Esophagus mucosa (tissue), 1 donor: ENCODE measurements around the gene AKR1B1. TPM values are rescaled to one million over a fixed set of nuclear protein-coding genes. Genes with fewer than 3 reads are reported as not detected.

Source experiments
- ATAC-seq: fragments of 200-7000 bp; cut with Tn5 transposase; one replicate; pipeline ENCODE4 v1.9.1; 2020
- total RNA-seq: library from RNA; stranded (reverse); gene quantifications from one replicate; pipeline ENCODE4 v1.2.4, GENCODE V29; 2023
- donor health status: DM: yes; HTN: yes; CAD: no.

Gene AKR1B1
- total RNA-seq, 1 donor from 2014 or later, result 28.5 TPM

GRCh38 chr7:134444198-134444960, 14.5 kb downstream of the AKR1B1 start:
- ATAC-seq, result peak; percentile 57

- peak; percentile 43 for ATAC-seq
Observed at GRCh38 chr7:134443396-134444070, 15.4 kb downstream of the AKR1B1 start.

DNA sequence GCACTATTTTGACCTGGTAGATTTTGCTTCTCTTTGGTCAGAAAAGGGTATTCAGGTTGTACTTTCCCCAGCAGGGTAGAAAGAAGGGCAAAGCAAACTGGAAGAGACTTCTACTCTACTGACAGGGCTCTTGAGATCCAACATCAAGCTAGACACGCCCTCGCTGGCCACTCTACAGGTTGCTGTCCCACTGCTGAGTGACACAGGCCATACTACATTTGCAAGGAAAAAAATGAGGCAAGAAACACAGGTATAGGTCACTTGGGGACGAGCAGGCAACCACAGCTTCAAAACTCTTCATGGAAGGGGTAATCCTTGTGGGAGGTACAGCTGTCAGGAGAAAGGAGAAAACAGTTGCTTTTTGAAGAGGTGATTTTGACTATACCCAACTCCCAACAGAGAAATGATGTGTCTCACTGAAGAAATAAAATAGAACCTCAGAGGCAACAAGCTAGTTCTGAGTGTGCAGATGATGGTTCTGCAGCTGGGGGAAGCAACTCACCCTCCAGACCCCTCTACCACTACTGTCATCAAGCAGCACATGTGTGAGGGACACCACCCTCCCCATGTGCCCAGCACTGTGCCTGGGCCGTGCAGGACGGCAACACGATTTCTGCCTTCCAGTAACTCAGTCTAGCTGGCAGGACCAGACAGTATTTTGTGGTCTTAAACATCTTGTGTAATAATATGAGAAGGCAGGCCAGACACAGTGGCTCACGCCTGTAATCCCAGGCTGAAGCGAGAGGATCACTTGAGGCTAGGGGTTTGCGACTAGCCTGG, 16.3 kb downstream of the AKR1B1 start:
- ATAC-seq, result no peak

DNA sequence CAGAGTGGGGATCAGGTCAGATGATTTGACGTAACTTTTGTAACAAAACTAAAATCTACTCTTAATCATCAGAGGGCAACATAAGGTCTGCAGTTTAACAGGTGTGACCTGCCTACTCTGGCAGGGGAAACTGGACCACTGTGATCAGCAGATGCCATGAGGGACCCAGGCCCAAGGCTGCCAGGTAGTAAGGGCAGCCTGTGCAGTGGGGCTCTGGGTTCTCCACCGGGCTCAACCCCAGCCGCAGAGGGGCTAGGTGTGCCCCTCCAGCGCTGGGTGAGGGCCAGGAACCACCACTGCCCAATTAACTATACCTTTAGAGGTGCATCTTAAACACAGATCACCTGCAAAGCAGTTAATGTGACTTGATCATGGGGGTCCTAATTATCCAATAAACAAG, 17.6 kb downstream of the AKR1B1 start:
- no peak for ATAC-seq

GRCh38 chr7:134440476-134440875, 18.4 kb downstream of the AKR1B1 start:
- no peak for ATAC-seq

DNA sequence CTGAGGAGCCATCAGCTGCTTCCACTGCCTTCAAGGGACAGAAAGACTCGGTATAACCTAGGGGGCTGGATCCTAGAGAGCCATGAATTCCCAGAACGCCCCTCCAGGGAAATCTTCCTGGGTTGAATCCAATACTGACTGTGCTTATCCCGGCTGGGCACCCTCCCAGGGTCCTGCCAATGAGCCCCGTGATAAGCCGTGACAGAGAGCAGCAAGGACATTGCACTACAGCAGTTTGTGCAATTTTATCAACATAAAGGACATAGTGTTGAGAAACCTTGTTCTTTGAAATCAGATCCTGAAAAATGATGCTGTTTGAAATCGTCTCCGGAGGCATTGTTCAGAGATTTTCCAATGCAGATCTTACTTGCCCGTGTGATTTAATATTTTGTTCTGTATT, 18.8 kb downstream of the AKR1B1 start:
- ATAC-seq, result no peak

DNA sequence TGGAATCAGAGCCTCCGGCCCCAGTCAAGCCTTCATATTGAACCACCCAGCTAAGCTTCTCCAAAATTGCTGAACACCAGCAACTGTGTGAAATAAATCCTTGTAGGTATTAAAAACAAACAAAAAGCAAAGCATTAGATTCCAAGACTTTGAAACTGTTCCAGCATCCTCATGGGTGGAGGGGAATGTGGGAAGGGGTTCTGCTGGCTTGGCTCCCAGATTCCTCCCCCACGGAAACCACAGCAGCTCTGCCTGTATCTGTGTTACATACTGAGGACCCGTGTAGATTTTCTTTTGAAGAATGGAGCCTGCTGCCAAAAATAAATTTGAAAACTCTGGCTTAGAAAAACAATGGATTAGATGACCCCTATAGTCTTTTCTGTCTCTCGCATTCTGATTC, 20.0 kb downstream of the AKR1B1 start:
- no peak for ATAC-seq

DNA sequence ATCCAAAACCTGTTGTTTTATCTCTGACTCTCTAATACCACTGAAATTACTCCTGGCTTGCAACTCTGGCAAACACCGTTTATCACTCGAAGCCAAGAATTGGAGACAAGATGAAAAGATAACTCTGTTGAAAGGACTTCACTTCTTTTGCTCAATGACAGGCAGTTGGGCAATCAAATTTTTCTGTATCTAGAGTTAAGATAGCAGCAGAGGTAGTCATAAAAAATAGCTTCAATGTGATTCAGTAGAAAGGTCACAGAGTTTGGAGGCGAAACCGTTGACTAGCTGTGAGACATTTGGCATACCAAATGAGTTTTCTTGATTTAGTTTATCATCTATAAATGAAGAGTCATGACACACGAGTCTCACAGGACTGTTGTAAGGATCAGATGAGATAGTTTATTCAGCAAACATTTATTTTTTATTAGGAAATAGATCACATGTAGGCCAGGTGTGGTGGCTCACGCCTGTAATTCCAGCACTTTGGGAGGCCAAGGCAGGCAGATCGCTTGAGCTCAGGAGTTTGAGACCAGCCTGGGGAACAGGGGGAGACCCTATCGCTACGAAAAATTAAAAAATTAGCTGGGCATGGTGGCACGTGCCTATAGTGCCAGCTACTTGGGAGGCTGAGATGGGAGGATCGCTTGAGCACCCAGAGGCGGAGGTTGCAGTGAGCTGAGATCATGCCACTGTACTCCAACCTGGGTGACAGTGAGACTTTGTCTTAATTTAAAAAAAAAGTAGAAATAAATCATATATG, 23.6 kb downstream of the AKR1B1 start:
- ATAC-seq, result no peak

DNA sequence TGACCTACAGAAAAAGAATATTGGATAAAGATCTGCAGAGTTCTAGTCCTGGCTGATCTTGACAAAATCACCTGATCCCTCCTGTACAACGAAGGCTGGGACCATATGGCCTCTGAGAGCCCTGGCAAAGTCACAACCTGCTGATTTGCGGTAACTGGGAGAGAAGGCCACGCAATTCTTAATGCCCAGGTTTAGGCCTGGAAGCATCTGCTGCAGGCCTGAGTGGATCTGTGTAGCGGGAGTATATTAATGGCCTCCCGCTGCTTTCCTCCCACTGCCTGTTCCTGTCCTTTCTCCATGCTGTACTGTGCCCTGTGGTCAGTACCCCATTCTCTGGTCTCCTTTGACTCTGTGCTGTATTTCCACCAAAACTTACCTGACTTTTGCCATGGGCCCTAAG, 24.2 kb downstream of the AKR1B1 start:
- ATAC-seq, result no peak

GRCh38 chr7:134433430-134433829, 25.5 kb downstream of the AKR1B1 start:
- ATAC-seq, result no peak

DNA sequence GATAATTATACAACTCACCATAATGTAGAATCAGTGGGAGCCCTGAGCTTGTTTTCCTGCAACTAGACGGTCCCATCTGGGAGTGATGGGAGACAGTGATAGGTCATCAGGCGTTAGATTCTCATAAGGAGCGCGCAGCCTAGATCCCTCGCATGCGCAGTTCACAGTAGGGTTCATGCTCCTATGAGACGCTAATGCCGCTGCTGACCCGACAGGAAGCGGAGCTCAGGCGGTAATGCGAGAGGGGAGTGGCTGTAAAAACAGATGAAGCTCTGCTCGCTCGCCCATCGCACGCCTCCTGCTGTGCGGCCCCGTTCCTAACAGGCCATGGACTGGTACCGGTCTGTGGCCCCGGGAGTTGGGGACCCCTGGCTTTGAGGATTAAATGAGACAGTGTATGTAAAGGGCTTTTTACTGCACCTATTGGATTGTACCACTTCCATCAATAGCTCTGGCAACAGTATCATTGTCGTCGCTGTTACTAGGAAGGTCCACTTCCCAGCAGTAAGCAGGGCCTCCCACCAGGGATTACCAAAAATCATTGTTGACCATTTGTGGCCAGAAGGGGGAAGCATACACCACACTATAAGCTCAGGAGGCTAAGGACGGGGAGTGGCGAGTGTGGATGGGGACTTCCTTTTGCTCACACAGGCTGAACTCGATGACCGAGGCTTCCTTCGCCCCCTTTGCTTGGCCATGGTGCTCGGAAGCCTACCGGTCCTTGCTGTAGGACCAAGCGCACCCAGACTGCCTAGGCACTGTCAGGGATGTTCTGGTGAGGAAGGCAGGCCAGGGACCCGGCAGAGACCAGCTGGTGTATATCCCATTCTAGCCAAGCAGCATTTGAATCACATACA, 26.4 kb downstream of the AKR1B1 start:
- peak; percentile 92 for ATAC-seq

GRCh38 chr7:134431815-134432214, 27.1 kb downstream of the AKR1B1 start:
- ATAC-seq, result peak; percentile 21

GRCh38 chr7:134429481-134429880, 29.4 kb downstream of the AKR1B1 start:
- no peak for ATAC-seq

DNA sequence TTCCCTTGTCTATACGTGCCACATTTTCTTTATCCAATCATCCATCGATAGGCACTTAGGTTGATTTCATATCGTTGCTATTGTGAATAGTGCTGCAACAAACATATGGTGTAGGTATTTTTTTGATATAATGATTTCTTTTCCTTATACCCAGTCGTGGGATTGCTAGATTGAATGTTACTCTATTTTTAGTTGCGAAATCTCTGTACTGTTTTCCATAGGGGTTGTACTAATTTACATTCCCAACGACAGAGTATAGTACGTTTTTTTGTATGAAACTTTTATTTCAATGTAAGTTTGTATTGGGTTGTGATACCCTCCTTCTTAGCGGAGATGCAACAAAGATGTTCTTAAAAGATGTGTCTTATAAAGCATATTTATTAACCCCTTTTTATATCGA, 30.0 kb downstream of the AKR1B1 start:
- ATAC-seq, result no peak

DNA sequence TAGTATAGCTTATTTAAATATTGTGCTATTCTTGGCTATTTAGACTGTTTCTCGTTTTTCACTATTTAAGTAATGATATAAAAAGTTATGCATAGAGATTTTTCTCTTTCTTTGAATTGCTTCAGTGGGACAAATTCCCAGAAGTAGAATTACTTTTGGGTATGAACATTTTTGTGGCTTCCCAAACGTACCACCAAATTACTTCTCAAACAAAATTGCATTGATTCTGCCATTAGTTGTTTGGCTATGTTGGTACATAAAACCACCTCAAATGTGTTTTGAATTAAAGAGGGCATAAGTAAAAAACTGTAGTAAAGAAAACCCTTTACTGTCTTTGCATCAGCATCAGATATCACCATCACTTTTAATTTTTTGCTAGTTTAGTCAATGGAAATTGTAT, 31.0 kb downstream of the AKR1B1 start:
- no peak for ATAC-seq

- ATAC-seq, result no peak
Observed at GRCh38 chr7:134425777-134426176, 33.1 kb downstream of the AKR1B1 start.

- no peak for ATAC-seq
Observed at GRCh38 chr7:134422638-134423037, 36.3 kb downstream of the AKR1B1 start.

DNA sequence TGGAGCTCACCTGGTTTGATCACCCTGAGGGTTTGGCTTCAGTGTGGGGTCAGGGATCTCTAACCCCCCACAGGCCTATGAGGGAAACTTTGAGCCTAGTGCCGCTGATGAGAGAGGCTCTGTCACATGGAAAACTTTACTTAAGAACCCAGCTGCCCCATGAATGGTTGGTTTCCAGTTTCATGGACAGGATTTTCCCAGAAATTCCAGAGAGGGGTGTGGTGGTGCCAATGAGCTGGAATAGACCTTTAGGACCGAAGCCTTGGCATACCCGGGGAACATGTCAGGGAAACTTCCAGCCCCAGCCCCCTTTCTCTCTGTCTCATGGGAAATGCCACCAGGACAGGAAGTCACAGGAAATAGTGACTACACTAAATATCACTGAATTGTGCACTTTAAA, 36.9 kb downstream of the AKR1B1 start:
- ATAC-seq, result no peak

- peak; percentile 83 for ATAC-seq
Observed at GRCh38 chr7:134420424-134421125, 38.3 kb downstream of the AKR1B1 start.

DNA sequence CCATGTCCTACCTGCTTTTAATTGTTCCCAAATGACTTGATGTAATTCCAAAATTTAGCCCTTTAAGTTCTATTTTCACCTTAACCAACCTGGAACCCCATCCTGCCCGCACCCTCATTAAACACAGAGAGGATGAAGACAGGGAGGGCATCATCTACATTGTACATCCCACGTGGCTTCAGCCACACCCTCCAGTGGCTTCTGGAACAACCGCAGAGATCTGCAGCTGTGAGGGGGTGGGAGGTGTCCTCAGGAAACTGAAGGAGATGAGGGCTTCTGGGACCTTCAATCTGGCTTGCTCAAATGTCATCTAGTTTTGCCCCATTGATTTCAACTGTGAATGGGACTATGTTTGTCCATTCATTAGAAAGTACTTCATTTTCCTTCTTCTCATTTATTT, 39.0 kb downstream of the AKR1B1 start:
- ATAC-seq, result no peak

GRCh38 chr7:134419085-134419484, 39.8 kb downstream of the AKR1B1 start:
- ATAC-seq, result no peak
